Fibroblast of skin of right quadriceps (primary cell): ENCODE data around the gene TMCO6.
"Not testable (repeated sequence)": the region's sequence is repeated elsewhere in the genome, so short reads cannot be mapped to it uniquely, and the experiment has no call there.

Source experiments
- DNase-seq: peaks from one replicate; pipeline ENCODE4 v3.0.0-alpha.2; 2013

TMCO6 gene

DNA sequence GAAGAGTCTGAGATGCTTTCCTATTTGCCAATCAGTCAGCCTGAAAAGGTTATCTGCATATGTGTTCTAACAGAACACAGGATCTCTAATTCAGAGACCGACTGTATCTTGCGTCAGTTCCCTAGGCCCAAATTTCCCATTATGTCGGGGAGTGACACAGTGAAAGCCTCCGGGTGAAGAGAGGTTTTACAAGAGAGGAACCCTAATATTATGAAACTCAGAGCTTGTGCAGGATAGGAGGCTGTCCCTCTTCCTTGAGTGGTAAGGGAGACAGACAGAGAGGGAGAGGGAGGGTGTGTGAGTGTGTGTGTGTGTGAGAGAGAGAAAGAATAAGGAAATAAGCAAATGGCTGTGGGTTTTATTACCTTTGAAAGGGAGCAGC lies 8.2 kb upstream of the TMCO6 start:
- DNase-seq = no peak

DNA sequence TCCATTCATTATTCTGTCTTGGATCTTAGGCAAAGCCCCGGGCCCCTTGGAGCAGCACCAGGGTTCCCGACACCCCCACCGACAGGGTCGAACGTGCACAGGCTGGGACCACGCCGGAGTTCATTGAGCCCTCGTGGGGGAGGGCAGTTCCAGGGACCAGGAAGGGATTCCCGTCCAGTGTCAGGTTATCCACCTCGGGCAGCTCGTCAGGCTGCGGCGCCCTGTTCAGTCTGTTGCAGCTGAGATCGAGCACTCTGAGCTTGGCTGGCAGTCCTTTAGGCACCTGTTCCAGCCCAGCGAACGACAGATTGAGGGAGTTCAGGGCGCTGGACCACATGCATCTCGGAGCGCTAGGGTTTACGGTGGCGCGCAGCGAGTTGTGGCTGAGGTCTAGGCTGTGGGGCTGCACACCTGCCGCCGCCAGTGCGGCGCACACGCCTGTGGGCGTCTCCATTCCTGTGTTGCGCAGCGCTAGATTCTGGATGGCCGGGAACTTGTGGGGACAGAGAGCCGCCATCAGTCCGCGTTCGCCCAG lies 7.4 kb upstream of the TMCO6 start:
- DNase-seq = no peak

DNA sequence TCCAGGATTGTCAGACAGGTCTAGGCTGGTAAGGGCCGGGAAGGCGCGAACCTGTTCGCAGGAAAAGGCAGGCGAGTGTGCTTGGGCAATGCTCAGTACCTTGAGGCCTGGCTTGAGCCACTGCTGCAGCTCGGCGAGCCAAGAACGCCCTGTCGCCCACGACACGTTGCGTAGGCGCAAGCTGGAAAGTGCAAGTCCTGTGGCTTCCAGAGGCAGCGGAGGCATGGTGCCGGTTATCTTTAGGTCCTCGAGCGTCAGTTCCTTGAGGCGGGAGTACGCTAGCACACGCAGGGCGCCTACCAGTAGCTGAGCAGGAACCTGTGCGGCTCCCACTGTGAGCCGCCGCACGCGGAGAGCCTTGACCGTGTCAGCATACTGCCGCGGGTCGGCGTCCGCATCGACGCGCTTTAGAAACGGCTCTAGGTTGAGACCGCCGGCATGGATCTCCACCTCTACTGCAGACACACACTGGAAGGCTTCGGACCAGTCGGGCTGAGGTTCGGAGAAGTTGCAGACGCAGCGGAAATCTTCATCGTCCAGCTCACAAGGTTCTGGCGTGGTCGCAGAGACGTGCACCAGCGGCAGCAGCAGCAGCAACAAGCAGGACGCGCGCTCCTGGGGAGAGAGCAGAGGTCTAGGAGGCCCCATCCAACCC lies 6.8 kb upstream of the TMCO6 start:
- peak; percentile 14 for DNase-seq

DNA sequence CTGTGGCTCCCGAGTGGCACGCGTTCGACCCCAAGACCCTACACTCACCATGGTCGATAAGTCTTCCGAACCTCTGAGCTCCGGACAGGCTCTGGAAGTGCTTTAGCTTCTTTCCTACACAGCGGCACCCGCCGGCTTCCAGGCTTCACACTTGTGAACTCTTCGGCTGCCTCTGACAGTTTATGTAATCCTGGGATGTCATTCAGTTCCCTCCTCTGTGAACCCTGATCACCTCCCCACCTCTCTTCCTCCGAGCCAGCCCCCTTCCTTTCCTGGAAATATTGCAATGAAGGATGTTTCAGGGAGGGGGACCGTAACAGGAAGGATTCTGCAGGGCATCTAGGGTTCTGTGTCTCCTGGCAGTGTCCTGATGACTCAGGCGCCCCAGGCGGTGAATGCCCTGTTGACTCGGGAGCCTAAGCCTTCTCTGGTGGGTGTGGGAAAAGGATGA lies 6.2 kb upstream of the TMCO6 start, which contains the start of gene CD14:
TSS of gene CD14 (minus strand) at position 155 of the 451 bp plus-strand sequence. CDS start at position 51, 104 bp downstream.
- peak; percentile 13 for DNase-seq

DNA sequence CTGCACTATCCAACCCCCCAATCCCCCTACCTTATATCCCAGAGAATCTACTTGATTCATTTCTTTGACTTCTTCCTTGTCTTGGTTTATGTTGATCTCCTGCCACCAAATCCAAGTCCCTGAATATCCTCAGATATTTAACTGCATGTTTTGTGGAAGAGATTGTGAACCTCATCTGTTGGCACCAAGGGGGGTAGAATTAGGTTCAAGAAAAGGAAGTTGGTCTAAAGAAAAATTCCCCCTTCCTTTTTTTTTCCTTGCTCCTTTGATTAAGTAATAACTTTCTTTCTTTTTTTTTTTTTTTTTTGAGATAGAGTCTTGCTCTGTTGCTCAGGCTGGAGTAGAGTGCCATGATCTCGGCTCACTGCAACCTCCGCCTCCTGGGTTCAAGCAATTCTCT lies 5.8 kb upstream of the TMCO6 start:
- no peak for DNase-seq

DNA sequence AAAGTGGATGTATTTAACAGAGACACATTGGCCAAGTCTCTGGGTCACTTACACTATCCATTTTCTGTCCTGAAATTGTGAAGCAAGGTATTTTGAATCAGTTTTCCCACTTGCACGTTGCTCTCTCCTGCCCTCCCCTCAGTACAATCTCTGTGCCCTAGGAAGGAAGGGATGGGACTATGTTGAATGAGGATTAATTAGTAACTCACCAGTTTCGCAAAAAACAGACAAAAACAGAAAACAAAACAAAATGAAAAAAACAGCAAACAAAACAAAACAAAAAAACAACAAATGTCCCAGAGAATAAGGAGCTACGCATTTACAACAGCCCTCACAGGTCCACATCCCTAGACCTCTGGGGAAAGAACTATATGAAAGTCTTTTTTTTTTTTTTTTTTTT lies 5.1 kb upstream of the TMCO6 start:
- DNase-seq = no peak

DNA sequence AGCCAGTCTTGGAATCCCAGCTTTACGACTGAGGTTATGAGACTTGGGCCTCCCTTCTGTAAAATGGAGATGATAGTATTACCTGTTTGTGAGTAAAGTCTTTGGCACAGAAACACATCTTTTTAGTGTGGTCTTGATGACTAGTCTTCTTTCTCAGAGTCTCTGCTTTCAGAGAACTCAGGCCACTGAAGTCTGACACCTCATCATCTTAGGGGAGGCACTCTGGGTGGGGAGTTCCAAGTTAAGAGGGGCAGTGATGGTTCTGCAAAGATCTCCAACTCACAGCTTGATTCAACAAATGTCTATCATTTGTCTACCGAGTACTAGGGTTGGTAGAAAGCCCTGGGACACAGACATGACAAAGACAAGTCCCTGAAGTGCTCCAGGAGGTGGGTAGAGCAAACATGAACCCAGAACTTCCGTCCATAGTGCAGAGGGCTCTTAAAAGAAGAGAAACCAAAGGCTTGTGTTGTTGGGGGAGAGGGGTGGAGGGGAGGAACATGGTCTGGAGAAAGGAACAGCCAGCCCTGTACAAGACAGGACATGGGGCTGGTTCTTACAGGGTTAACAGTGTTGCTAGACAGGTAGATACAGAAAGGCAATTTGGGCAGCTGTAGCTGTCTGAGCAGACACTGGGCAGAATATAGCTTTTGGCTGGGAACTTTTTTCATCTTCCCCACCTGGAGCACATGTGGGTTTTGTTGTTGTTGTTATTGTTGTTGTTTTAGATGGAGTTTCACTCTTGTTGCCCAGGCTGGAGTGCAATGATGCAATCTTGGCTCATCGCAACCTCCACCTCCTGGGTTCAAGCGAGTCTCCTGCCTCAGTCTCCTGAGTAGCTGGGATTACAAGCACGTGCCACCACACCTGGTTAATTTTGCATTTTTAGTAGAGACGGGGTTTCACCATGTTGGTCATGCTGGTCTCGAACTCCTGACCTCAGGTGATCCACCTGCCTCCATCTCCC lies 3.7 kb upstream of the TMCO6 start:
- DNase-seq = no peak

DNA sequence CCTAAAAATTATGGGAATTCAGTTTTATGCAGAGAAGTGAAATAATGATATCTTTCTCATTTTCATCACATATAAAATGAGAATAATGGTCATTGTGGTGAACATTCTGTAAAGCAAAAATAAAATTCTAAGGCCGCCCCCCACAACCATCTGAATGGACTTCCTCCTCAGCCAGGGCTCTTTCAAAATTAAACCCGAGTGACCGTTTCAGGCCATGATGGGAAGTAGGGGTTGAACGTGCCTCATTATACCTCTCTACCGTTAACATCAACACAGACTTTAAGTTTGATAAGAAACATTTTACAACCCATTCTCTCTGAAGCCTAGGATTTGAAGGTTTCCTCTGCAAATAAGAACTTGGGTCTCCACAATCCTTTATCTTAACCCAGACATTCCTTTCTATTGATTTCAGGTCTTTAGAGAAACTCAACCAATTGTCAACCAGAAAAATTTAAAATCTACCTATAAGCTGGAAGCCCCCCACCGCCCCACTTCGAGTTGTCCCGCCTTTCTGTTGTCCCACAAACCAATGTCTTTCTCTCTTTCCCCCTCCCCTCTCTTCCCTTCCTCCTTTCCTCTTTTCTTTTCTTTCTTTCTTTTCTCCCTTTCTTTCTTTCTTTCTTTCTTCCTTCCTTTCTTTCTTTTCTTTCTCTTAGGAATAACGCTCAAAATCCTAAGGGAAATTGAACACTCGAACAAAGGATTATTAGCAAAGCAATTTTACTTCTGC lies 1.7 kb upstream of the TMCO6 start:
- DNase-seq = no peak

DNA sequence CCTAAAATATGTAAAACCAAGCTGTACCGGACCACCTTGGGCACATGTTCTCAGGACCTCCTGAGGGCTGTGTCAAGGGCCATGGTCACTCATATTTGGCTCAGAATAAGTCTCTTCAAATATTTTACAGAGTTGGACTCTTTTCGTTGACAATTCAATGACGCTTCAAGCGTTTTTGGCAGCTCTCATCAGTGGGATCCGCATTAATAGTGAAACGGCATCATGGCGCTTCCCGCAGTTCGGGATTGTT lies 428 bp upstream of the TMCO6 start:
- not testable (repeated sequence) for DNase-seq

DNA sequence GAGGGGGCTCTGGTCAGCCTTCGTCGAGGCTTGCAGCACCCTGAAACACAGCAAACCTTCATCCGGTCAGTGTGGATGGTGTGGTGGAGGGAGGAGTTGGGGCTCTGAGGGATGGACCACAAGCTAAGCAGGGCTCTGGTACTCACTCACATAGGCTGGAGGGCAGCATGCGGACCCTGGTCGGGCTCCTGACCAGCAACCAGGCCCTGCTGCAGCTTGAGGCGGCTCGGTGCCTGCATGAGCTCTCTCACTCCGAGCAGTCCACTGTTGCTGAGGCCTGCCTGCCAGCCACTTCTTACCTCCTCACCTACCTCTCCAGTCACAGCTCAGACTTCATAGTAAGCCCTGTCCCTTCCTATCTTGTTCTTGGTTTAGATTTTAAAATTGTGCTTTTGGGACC lies 2.5 kb downstream of the TMCO6 start:
- no peak for DNase-seq

DNA sequence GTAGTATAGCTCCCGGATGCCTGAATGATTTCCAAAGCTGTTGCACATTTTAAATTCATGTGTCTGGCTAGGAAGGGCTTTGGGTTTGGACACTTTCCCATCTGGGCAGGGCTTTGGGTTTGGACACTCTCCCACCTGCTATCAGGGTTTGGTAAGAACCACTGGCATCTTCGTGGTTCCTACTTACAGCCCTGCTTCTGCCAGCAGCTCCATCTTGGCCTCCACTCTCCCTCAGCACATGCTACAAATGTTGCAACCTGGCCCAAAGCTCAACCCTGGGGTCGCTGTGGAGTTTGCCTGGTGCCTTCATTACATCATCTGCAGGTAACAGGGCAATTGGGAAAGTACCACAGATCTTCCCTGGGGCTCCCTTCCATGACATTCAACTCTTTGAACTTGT lies 3.5 kb downstream of the TMCO6 start:
- no peak for DNase-seq

DNA sequence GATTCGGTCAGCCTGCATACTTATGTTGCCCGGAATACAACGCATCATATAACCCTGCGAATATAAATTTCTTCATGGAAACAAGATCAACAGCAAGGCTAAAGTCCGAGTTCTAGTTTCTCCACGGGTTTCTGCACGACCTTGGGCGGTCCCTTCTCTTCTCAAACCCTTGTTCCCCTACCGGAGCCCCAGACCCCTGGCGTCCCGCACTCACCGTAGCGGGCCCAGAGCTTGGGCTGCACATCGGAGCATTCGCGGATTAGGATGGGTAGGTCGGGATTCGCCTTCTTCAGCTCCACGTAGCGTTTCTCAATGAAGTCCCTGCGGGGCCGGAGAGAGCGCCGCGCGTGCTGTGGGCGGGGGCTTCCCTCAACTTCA lies 7.8 kb downstream of the TMCO6 start:
- DNase-seq = no peak

DNA sequence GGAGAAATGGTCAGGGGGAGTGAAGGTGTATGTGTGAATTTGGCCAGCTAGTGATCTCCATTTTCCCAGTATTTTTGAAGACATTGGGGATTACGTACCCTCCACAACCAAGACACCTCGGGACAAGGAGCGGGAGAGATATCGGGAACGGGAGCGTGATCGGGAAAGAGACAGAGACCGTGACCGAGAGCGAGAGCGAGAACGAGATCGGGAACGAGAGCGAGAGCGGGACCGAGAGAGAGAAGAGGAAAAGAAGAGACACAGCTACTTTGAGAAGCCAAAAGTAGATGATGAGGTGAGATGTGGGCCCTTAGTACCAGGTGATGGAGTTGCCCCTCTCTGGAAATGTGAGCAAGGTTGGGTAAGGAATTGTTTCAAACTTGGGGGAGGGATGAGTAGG lies 19.6 kb downstream of the TMCO6 start:
- DNase-seq = no peak

DNA sequence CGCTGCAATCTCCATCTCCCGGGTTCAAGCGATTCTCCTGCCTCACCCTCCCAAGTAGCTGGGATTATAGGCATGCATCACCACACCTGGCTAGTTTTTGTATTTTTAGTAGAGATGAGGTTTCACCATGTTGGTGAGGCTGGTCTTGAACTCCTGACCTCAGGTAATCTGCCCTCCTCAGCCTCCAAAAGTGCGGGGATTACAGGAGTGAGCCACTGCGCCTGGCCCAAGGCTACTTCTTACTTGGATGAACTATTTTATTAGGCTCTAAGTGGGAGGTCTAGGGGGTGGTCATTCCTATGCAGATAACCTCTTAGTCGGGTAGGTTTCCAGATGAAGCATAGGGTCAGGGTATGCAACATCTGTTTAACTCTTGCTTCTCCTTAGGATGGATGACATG lies 21.1 kb downstream of the TMCO6 start:
- not testable (repeated sequence) for DNase-seq

DNA sequence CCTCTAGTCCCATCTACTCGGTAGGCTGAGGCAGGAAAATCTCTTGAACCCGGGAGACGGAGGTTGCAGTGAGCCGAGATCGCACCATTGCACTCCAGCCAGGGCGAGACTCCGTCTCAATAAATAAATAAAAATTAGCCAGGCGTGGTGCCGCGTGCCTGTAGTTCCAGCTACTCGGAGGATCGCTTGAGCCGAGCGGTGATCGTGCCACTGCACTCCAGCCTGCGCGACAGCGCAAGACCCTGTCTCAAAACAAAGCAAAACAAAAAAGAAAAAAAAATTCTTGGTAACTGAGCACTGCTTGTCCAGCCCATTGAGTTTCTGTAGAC lies 24.7 kb downstream of the TMCO6 start:
- no peak for DNase-seq

DNA sequence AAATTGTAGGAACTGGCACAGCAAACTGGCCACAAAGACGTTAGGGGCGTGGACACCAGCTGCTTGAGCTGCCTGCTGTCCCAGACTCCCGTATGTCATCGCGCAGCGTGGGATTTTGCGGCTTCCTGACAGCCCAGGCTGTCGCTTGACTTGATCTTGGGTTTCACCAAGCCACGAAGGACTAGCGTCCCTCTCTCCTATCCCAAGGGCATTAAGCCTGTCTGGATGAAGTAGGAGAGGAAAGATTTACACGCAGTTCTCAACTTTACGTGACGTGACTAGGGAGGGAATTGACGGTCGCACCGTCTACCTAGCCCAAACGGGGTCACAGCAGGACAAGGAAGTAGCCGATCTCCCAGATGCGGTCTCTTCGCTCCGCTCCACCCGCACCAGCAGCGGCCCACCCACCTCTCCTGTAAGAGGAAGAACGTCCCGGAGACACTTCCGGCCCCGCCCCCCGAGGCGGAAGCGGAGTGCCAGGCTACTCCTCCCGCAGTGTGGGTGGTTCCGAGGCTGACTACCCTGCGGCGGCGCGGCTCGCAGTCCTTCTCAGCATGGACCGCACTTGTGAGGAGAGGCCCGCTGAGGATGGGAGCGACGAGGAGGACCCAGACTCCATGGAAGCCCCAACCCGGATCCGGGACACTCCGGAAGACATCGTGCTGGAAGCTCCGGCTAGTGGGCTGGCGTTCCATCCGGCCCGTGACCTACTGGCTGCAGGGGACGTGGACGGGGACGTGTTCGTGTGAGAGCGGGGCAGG lies 25.3 kb downstream of the TMCO6 start, which contains the start of gene WDR55:
TSS of gene WDR55 (plus strand) at position 546 of the 761 bp plus-strand sequence. CDS start at position 555, 9 bp downstream.
- DNase-seq = peak; percentile 91

DNA sequence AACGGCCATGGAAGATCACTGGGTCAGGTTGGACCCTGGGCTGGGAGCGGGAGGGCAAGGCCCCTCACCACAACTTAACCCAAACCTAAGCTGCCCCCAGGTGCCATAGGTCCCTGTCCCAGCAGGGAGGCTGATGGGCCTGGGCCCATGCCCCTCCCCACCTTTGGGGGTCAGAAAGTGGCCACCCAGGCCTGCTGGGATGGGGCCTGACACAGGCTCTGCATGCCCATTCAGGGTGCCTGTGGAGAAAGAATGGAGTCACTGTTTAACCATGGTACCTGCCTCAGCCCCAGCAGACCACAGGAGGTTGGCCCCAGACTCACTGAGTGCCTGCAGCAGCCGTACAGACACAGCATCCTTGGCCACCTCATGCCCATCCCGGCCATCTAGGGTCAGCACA lies 31.8 kb downstream of the TMCO6 start:
- not testable (repeated sequence) for DNase-seq

DNA sequence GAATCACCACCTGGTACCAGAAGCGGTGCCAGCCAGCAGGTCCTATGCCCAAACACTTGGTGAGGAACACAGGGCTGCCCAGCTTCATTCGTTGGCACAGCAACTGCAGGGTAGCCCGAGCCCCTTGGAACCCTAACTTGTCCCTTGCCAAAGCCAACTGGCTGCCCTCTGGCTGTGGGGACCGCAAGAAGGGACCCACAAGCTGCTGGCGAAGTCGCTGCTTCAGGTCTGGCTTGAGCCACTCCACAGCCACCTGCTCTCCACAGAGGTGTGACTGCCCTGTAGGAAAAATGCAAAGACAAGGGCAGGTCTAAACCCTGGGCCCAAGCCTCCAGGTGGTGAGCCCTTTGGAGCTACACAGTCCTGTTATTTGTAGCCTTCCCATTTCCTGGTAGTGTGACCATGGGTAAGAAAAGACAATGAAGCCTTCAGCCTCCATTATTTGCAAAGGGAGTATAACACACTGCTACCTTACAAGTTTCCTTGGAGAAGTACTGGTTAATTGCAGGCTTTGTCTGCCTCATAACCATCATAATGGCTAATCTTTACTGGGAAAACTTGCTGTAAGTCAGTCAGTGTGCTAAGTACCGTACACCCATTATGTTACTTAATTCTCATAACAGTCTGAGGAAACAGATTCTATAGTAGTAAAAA lies 32.3 kb downstream of the TMCO6 start:
- DNase-seq = no peak

DNA sequence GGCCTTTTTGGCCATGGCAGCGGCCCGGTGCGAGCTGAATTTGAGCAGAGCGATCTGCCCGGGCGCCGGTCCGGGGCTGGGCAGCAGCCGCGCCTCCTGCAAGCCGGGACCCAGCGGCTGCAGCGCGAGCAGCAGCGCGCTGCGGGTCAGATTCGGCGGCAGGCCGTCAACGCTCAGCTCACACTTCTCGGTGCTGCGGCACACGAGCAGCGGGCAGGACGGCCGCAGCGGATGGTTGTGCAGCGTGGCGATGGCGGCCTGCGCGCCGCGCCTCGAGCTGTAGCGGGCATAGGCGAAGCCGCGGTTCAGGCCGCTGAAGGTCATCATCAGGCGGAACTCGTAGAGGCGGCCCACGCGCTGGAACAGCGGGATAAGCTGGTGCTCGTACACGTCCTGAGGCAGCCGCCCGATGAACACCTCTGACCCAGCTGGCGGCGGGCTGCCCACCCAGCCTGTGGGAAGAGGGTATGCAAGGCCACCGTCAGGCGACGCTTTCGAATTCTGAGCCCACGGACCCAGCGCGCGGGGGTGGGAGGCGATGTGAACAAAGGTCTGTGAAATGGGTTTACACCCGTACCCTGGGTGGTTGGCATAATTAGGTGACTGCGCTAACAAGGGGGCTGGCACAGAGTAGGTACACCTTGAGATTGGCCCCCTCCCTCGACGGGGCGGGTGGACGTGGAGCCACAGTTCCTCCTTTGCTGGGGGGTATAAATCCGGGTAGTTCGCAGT lies 33.4 kb downstream of the TMCO6 start:
- DNase-seq = peak; percentile 10

DNA sequence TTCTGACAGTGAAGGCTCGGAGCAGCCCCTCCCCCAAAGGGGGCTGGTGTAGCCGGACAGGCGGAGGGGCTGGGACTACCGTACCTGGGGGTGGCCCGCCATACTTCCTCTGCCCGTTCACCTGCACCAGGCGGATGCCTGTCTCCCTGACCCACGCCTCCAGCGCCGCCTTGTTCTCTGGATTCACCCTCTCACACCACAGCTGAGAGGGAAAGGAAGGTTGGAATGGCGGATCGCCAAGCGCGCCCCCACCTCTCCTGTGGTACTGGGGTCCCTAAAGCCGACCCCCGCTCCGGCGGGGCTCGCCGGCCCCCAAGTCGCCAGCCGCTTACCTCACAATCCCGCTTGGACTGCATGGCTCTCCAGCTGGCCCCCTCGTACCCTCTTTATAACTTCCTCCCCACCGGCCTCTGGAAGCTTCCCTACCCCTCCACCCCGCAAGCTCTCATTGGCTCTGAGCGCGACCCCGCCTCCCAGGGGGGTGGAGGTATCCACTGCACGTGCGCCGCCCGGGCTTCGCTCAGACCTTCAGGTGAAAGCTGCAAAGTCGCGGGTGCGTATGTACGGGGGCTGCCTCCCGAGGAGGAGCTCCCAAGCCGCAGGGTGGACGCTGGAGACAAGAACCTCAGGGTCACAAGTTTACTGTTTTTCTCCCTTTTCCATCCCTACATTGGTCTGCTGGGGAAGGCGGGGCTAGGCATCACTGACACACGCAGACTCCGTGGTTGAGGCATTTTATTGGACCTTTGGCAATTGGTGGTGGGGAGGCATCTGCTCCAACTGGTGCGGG lies 34.1 kb downstream of the TMCO6 start, which contains the start of gene DND1:
TSS of gene DND1 (minus strand) at position 390 of the 790 bp plus-strand sequence. CDS start at position 356, 34 bp downstream.
- DNase-seq = no peak
